NCI-H748 (cell line): Measurements from ENCODE around the gene ZDHHC8.

Experiments used
- DNase-seq: peaks from one replicate; lab custom pipeline; 2025; ENCODE audit not compliant: unreplicated experiment; lab: John Stamatoyannopoulos, UW

ZDHHC8 gene

GRCh38 chr22:20128902-20129746, 2.5 kb upstream of the ZDHHC8 start:
- DNase-seq: peak; percentile 42

DNA sequence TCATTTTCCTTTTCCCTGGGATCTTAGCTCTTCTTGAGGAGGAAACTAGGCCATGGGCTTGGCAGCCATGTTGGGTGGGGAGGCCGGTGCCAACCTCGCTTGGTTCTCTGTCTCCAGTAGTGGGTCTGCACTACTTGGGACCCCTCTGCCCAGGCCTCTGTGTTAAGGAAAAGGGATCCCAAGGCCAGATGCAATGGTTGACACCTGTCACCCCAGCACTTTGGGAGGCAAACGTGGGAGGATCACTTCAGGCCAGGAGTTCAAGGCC, 1.9 kb upstream of the ZDHHC8 start:
- no peak for DNase-seq

DNA sequence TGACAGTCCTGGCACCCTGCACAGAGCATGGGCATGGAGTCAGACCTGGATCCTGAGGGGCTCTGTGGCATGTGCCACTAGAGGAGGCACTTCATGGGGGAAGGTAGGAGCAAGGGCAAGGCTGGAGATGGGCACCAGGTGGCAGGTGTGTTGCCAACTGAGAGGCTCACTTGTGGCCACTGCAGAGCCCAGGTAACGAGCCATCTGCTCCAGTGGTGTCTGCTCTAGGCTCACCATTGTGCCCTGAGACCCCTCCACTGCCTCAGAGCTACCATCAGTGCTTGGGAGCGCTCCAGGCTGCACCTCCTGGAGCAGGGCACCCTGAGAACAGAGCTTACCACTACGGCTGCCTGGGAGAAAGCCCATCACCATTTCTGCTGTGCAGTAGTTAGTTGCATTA, 1.3 kb upstream of the ZDHHC8 start:
- peak; percentile 39 for DNase-seq

DNA sequence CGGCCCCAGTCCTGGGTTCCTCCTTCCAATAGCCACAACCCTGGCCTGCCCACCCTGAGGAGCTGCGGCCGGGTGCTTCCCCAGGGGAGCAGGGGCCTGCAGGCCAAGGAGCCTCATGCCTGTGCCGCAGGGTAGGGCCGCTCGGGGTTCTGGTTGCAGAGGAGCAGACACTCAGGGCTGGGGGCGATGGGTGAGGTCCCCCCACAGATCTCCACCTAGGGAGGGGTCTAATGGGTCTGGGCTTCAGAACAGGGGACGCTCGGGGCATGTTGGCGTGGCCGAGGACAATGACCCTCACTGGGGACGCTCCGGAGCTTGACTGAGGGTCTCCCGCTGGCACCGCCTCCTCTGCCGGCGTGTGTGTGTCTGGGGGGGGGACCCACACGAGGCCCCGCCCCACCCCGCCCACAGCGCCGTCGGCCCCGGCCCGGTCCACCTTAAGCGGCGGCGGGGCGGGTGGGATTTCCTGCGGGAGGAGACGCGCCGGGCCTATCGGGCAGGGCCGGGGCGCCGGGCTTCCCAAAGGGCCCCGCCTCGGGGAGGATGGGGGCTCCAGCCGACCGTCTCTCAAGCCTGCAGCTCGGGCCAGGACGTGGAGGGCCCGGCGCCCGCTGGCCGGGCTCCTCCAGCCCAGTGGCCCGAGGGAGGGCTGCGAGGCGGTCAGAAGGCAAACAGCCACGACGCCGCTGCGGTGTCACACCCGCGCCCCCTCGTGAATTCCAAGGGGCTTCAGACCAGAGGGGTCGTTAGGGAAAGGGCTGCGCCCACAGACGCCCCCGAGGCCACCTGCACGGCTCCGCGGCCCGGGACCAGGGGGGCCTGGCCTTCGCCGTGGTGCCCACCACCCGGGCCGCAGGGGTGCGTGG, 640 bp upstream of the ZDHHC8 start:
- DNase-seq: peak; percentile 71

GRCh38 chr22:20131859-20132685, 468 bp downstream of the ZDHHC8 start:
- DNase-seq: peak; percentile 32

- no peak for DNase-seq
Observed at GRCh38 chr22:20132686-20133246, 1.2 kb downstream of the ZDHHC8 start.

DNA sequence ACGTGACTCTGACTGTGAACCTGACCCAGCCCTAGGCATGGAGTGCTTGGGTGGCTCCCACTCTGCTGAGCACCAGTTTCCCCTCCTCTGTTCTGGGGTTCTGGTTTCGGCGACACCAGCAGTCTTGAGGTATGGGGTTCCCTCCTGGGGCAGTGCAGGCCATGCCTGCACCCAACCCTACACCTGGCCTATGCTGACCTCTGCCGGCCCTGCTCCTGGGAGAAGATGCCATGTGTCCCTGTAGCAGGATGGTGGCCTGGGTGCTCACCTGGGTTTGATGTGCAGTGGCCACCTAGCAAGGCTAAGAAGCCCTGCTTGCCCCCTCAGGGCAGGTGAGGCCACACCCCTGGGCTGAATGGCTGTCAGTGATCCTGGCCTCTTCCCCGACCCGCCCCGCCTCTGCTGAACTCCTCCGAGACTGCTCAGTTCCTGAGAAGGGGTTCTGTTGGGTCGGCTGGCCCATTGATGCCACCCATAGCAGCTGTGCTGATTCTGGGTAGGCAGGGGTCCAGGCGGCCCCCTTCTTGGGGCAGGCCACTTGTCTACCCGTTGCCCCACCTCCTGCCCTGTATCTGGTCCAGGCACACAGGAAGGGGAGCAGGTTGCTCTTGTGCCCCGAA, 2.4 kb downstream of the ZDHHC8 start:
- DNase-seq: no peak

GRCh38 chr22:20135265-20135664, 3.7 kb downstream of the ZDHHC8 start:
- no peak for DNase-seq

- no peak for DNase-seq
Observed at GRCh38 chr22:20135806-20136602, 4.4 kb downstream of the ZDHHC8 start.

- DNase-seq: no peak
Observed at GRCh38 chr22:20136603-20136873, 4.9 kb downstream of the ZDHHC8 start.

GRCh38 chr22:20137113-20137512, 5.5 kb downstream of the ZDHHC8 start:
- no peak for DNase-seq

DNA sequence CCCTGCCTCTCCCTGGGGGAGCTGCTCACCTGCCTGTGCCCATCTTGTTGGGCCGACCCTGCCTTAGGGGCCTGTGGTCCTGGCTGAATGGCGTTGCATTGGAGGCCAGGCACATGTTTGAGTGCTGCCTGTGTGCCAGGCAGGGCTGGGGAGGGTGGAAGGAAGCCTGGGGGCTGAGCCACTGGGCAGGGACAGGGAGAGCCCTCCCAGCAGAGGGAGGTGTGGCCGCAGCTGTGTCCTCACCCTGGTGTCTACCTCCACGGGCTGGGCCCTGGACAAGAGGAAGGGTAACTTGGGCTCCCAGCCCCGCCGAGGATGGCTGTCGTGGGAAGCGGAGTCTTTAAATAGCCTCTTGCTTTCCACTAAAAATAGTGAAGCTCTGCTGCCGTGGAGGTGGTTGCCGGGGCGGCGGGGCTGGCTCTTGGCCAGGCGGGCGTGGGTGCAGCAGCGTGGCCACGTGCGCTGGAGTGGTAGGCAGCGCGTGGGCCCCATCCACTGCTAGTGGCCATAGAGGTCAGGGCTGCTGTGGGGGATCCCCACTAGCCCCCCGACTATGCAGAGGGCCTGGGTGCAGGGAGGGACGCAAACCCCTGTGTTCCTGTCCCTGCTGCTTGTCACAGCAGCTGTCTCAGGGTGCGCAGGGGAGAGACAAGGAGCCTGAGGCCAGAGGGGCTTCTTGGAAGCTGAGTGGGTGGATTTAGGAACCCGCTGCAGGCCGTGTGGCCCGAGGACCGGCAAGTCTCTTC, 6.2 kb downstream of the ZDHHC8 start:
- DNase-seq: no peak

DNA sequence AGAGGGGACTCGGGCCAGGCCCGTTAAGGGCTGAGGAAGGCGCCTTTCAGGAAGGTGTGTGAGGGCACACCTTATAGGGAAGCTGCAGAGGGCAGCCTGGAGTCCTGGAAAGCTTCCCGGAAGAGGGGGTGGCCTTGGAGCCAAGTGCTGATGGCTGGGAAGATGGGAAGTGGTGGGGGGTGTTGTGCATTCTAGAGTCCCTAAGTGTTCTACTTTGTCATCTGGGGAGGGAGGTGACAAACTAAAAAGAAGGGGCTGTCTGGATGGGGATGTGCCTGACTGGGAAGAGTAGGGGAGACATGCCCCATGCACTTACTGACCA, 6.8 kb downstream of the ZDHHC8 start:
- no peak for DNase-seq

DNA sequence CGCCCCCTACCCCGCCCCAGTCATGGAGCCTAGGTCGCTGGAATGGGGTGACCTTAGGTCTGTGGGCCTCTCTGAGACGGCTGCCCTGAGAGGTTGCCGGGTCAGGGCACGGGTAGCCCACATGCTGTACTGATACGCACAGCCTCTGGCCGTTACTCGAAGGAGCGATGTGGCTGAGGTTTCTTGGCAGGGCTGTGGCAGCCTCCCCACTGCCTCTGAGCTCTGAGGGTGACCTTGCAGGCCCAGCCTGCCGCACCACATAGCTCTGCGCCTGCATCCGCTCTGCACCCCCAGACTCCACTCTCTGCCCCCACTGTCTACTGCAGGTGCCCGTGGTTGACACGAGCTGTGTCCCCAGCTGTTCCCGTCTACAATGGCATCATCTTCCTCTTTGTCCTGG, 7.3 kb downstream of the ZDHHC8 start:
- no peak for DNase-seq

DNA sequence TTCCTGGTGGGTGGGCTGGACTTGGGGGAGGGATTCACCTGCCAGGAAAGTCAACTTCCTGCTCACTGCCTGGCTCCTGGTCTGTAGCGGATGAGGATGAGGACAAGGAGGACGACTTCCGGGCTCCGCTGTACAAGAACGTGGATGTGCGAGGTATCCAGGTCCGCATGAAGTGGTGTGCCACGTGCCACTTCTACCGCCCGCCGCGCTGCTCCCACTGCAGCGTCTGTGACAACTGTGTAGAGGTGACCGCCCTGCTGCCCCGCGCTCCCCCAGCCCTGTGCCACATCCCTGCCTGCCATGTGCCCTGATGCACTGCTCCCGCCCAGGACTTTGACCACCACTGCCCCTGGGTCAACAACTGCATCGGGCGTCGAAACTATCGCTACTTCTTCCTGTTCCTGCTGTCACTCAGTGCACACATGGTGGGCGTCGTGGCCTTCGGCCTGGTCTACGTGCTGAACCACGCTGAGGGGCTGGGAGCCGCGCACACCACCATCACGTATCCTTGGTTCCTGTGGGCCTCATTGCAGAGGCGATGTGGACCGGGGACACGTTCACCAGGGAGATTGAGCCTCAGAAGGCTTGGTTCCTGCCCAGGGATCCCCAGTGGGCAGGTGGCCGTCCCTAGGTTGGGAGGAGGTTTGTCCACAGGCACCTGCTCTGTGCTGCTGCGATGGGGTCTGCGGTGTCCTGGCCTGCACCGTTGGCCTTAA, 7.9 kb downstream of the ZDHHC8 start:
- no peak for DNase-seq

GRCh38 chr22:20140107-20140445, 8.5 kb downstream of the ZDHHC8 start:
- no peak for DNase-seq

DNA sequence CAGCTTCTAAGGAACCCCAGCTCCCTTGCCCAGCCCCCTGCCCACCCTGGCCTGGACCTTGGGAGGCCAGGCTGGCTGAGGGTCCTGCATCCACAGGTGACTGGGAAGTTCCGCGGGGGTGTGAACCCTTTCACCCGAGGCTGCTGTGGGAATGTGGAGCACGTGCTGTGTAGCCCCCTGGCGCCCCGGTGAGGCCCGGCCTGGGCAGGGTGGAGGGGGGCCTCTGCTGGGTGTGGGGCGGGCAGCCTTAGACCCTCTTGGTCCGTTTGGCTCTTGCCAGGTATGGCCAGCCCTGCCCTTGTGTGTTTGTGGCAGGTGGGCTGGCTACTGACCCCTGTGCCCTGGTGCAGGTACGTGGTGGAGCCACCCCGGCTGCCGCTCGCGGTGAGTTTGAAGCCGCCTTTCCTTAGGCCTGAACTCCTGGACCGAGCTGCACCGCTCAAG, 8.9 kb downstream of the ZDHHC8 start:
- DNase-seq: no peak

GRCh38 chr22:20141186-20142077, 9.8 kb downstream of the ZDHHC8 start:
- DNase-seq: no peak
